Activated CD4-positive, alpha-beta T cell treated with anti-CD3 and anti-CD28 coated beads, Interleukin-2, amount 50 U/mL, for 24 hours (primary cell): ENCODE results near the gene GPD2.

ENCODE experiments used
- DNase-seq, 2 donors: peaks; one replicate each; pipeline ENCODE4 v3.0.0-alpha.2; 2020; ENCODE audit warnings: low read depth in 1 of 2, low spot score in 1 of 2

Gene GPD2

GRCh38 chr2:156435396-156435717 is 822 bp upstream of the GPD2 start:
- no peak for DNase-seq

GRCh38 chr2:156436497-156437085 is 412 bp downstream of the GPD2 start:
- DNase-seq: no peak

- DNase-seq: no peak
These were observed 1.2 kb downstream of the GPD2 start for GRCh38 chr2:156437272-156437930.

GRCh38 chr2:156437931-156438410 is 1.8 kb downstream of the GPD2 start:
- DNase-seq: no peak

- no peak for DNase-seq
These were observed 6.9 kb downstream of the GPD2 start for GRCh38 chr2:156443089-156443488.

GRCh38 chr2:156445296-156446220 is 9.4 kb downstream of the GPD2 start:
- DNase-seq: no peak

- no peak for DNase-seq
These were observed 11.6 kb downstream of the GPD2 start for GRCh38 chr2:156447761-156448160.

- no peak for DNase-seq
These were observed 12.6 kb downstream of the GPD2 start for GRCh38 chr2:156448766-156449165.

- no peak for DNase-seq
These were observed 16.8 kb downstream of the GPD2 start for GRCh38 chr2:156452971-156453370.

GRCh38 chr2:156455361-156455975 is 19.3 kb downstream of the GPD2 start:
- DNase-seq: no peak

- DNase-seq: no peak
These were observed 20.4 kb downstream of the GPD2 start for GRCh38 chr2:156456616-156457015.

GRCh38 chr2:156457523-156458517 is 21.6 kb downstream of the GPD2 start:
- DNase-seq: no peak

- no peak for DNase-seq
These were observed 23.5 kb downstream of the GPD2 start for GRCh38 chr2:156459720-156460119.

GRCh38 chr2:156464106-156464505 is 27.9 kb downstream of the GPD2 start:
- DNase-seq: no peak

- no peak for DNase-seq
These were observed 29.4 kb downstream of the GPD2 start for GRCh38 chr2:156465573-156465972.

- DNase-seq: no peak
These were observed 30.7 kb downstream of the GPD2 start for GRCh38 chr2:156466739-156467405.

- no peak for DNase-seq
These were observed 34.9 kb downstream of the GPD2 start for GRCh38 chr2:156470975-156471583.

- DNase-seq: no peak
These were observed 35.6 kb downstream of the GPD2 start for GRCh38 chr2:156471762-156472161.

GRCh38 chr2:156472686-156473085 is 36.5 kb downstream of the GPD2 start:
- no peak for DNase-seq
